K562 (cell line): ENCODE measurements around the gene ARMC2. TPM values are rescaled to one million over a fixed set of nuclear protein-coding genes. Genes with fewer than 3 reads are reported as not detected.

Source experiments
- CHD4 ChIP-seq: fragments of 200-600 bp; sonication (generic); IDR thresholded peaks from 3 replicates; pipeline ENCODE4 v1.6.1; 2012; ENCODE audit warnings: low read depth, mild to moderate bottlenecking, mixed read lengths, low read length, inconsistent platforms; ENCODE audit not compliant: insufficient read depth, insufficient replicate concordance, poor library complexity, severe bottlenecking
- E2F3 ChIP-seq: fragments of 250-450 bp; sonication (Bioruptor Pico); IDR thresholded peaks from 2 replicates; pipeline ENCODE4 v1.4.0; 2020; ENCODE audit warnings: mild to moderate bottlenecking
- FOXJ2 ChIP-seq: fragments of 200-800 bp; sonication (Bioruptor generic); IDR thresholded peaks from 2 replicates; pipeline ENCODE4 v1.6.1; 2016; ENCODE audit warnings: missing genetic modification characterization, missing compliant biosample characterization
- GTF3C2 ChIP-seq: IDR thresholded peaks from 3 replicates; pipeline ENCODE4 v1.6.1; 2011; ENCODE audit warnings: borderline replicate concordance, mild to moderate bottlenecking, moderate library complexity; ENCODE audit not compliant: insufficient read length; ENCODE audit errors: extremely low read depth
- JUN ChIP-seq, 2 experiments: sonication (generic) in 1 of 2; formaldehyde crosslinking in 1 of 2; IDR thresholded peaks; 2 replicates each; pipeline versions ENCODE4 v1.6.1 to v1.8.0; 2012 to 2022; ENCODE audit warnings: borderline replicate concordance in 2 of 2, mild to moderate bottlenecking in 2 of 2, improper control_type of control experiment in 1 of 2, low read depth in 1 of 2, low read length in 1 of 2, missing genetic modification reagents in 1 of 2
- KDM1A ChIP-seq, 2 experiments: fragments of 450-650 bp; IDR thresholded peaks; 2 replicates each; pipeline ENCODE4 v1.6.1; 2016; ENCODE audit warnings: mild to moderate bottlenecking in 2 of 2
- KDM5B ChIP-seq: fragments of 200-600 bp; sonication (generic); IDR thresholded peaks from 2 replicates; pipeline ENCODE4 v1.6.1; 2012; ENCODE audit warnings: low read depth, mild to moderate bottlenecking, moderate library complexity, low read length, control low read depth, inconsistent platforms; ENCODE audit not compliant: insufficient replicate concordance
- MAZ ChIP-seq, 2 experiments: fragments of 450-650 bp in 1 of 2; sonication (generic) in 1 of 2; formaldehyde crosslinking; IDR thresholded peaks in 1 of 2; conservative IDR thresholded peaks in 1 of 2; 2 replicates each; pipeline versions ENCODE4 v1.4.0 to v1.5.0; 2020; ENCODE audit warnings: mild to moderate bottlenecking in 1 of 2, missing genetic modification reagents in 1 of 2
- MEIS2 ChIP-seq: fragments of 450-650 bp; IDR thresholded peaks from 2 replicates; pipeline ENCODE4 v1.6.1; 2014; ENCODE audit warnings: mild to moderate bottlenecking; ENCODE audit not compliant: partially characterized antibody
- POU5F1 ChIP-seq: fragments of 150-350 bp; IDR thresholded peaks from 2 replicates; pipeline ENCODE4 v1.6.1; 2014; ENCODE audit warnings: borderline replicate concordance, low read length, low read depth, mild to moderate bottlenecking; ENCODE audit not compliant: partially characterized antibody
- RB1 ChIP-seq: fragments of 450-650 bp; IDR thresholded peaks from 2 replicates; pipeline ENCODE4 v1.6.1; 2017; ENCODE audit warnings: low read depth, mild to moderate bottlenecking
- RBFOX2 ChIP-seq: fragments of 200-400 bp; formaldehyde crosslinking; IDR thresholded peaks from 2 replicates; pipeline ENCODE4 v1.6.1; 2017; ENCODE audit warnings: low read depth, mild to moderate bottlenecking, low read length, moderate library complexity
- RBM34 ChIP-seq: fragments of 200-400 bp; formaldehyde crosslinking; IDR thresholded peaks from 2 replicates; pipeline ENCODE4 v1.6.1; 2018; ENCODE audit warnings: low read length, borderline replicate concordance; ENCODE audit not compliant: insufficient read depth
- SMAD4 ChIP-seq: fragments of 250-450 bp; sonication (Bioruptor Pico); conservative IDR thresholded peaks from 2 replicates; pipeline ENCODE4 v1.8.0; 2021; ENCODE audit warnings: inconsistent platforms, mild to moderate bottlenecking, moderate library complexity
- SP1 ChIP-seq: sonication (generic); formaldehyde crosslinking; IDR thresholded peaks from 2 replicates; pipeline ENCODE4 v1.8.1; 2022; ENCODE audit warnings: mild to moderate bottlenecking, missing genetic modification reagents
- ZNF512 ChIP-seq: IDR thresholded peaks from 2 replicates; pipeline ENCODE4 v1.6.1; 2016; ENCODE audit warnings: missing genetic modification characterization, missing compliant biosample characterization
- polyA plus RNA-seq, 8 experiments: library from polyadenylated mRNA; depleted of rRNA in 4 of 8; stranded (reverse) in 5 of 8; unstranded in 3 of 8; fragments of >200 nt; fragmentation: Nextera tagmentation in 2 of 8; fragmentation: Illumina TruSeq in 1 of 8; extraction: Ambion mirVana in 2 of 8; extraction: Trizol in 1 of 8; gene quantifications; 2 replicates each; pipeline versions ENCODE4 v1.2.1 to v1.2.3, GENCODE V29; 2011 to 2014; ENCODE audit warnings: inconsistent platforms in 1 of 8, missing spikeins in 1 of 8
- total RNA-seq, 7 experiments: library from RNA; depleted of rRNA in 6 of 7; stranded (reverse); fragments of >200 nt in 6 of 7; fragmentation: Illumina TruSeq in 2 of 7; extraction: Trizol in 2 of 7; gene quantifications; 2 replicates each; pipeline versions ENCODE4 v1.2.1 to v1.2.3, GENCODE V29; 2011 to 2021; ENCODE audit warnings: low replicate concordance in 1 of 7
- TF ChIP-seq, protein P1 (sequence below), 2 experiments: fragments of 250-450 bp in 1 of 2; fragments of 450-650 bp in 1 of 2; sonication (Bioruptor Pico) in 1 of 2; IDR thresholded peaks; 2 replicates each; pipeline versions ENCODE4 v1.6.1 to v1.8.0; 2016 to 2021; ENCODE audit warnings: mild to moderate bottlenecking in 2 of 2, moderate library complexity in 2 of 2, missing compliant biosample characterization in 1 of 2, missing genetic modification characterization in 1 of 2
- TF ChIP-seq, protein P2 (sequence below): sonication (generic); formaldehyde crosslinking; IDR thresholded peaks from 2 replicates; pipeline ENCODE4 v1.8.0; 2022; ENCODE audit warnings: mild to moderate bottlenecking, missing genetic modification reagents

Gene ARMC2
- total and polyA plus RNA-seq, 9 of the 15 experiments (the other 6 are each of a cell fraction or from before 2014, with no cell fraction given): 0.14 to 3.0 (median 0.82) TPM

DNA sequence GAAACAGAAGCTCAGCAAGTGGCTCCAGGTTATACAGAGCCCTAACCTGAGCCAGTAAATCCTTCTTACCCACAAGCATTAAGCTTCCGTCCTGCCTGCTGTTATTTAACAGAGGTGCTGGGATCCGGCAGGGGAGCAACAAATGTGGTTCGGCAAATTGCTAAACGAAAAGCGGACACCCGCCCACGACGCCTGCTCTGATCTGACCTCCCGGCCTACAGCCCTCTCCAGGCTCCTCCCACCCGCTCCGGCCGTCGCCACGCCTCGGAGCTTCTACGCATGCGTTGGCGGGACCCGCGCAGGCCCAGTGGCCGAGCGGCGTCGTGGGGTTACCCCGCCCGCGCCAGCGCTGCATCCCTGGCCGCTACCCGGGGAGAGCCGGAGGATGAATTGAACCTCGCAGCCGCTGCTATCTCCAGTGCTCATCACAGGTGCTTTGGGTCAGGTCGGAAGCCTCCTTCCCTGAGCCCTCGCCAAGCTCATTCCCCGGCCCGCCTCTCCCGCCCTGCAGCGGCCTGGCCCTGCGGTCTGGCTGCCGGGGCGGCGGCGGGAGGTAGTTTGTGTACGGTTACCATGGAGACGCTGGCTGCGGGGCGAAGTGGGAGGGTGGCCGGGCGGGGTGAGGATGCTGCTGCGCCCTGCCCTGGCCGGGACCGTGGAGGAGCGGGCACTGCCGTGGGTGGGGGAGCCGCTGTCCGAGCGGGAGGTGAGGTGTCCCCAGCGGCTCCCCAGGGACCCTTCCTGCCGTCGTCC lies at the start of gene ARMC2 (continued):
- TF ChIP-seq JUN (IDR thresholded peaks at IDR 0.05; ENCODE audit: borderline replicate concordance, low read depth, low read length): no peak
- TF ChIP-seq JUN (CRISPR knock-in tag; IDR thresholded peaks at IDR 0.05; ENCODE audit: borderline replicate concordance): peak; percentile 42; the same call in 1 of the 2 replicates
- TF ChIP-seq, protein P1, sequence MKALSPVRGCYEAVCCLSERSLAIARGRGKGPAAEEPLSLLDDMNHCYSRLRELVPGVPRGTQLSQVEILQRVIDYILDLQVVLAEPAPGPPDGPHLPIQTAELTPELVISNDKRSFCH (CRISPR knock-in tag; IDR thresholded peaks at IDR 0.05): no peak
- TF ChIP-seq, protein P1 (tag; IDR thresholded peaks at IDR 0.05): 0 out of 2 replicates have a peak, but pooled peaks have one; percentile 40
- peak; percentile 83; the same call in 1 of the 2 replicates for TF ChIP-seq RB1
- peak; percentile 84 to 86 for TF ChIP-seq MAZ (CRISPR knock-in tag; conservative IDR thresholded peaks at IDR 0.05 in 1 of 2, IDR thresholded peaks at IDR 0.05 in 1 of 2)
- peak; percentile 97 for TF ChIP-seq MEIS2
- TF ChIP-seq POU5F1: peak; percentile 68
- peak; percentile 85; the same call in 1 of the 2 replicates for TF ChIP-seq FOXJ2
- no peak for TF ChIP-seq ZNF512
- 0 out of 2 replicates have a peak, but pooled peaks have one; percentile 63 for TF ChIP-seq SMAD4 (CRISPR knock-in tag)
- peak; percentile 68 for TF ChIP-seq SP1
- peak; percentile 68 for TF ChIP-seq E2F3 (CRISPR knock-in tag)
- TF ChIP-seq GTF3C2: no peak
- peak; percentile 71 for TF ChIP-seq RBFOX2
- no peak for TF ChIP-seq RBM34
- TF ChIP-seq, protein P2, sequence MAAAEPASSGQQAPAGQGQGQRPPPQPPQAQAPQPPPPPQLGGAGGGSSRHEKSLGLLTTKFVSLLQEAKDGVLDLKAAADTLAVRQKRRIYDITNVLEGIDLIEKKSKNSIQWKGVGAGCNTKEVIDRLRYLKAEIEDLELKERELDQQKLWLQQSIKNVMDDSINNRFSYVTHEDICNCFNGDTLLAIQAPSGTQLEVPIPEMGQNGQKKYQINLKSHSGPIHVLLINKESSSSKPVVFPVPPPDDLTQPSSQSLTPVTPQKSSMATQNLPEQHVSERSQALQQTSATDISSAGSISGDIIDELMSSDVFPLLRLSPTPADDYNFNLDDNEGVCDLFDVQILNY (CRISPR knock-in tag): 0 out of 2 replicates have a peak, but pooled peaks have one; percentile 37
- peak; percentile 72 for TF ChIP-seq KDM5B
- peak; percentile 23 to 73; a peak in 3 of 4 replicates for TF ChIP-seq KDM1A (IDR thresholded peaks at IDR 0.05)
- no peak for TF ChIP-seq CHD4
